GM23338 (cell line): ENCODE results near the gene MRAS. TPM values are rescaled to one million over a fixed set of nuclear protein-coding genes. Genes with fewer than 3 reads are reported as not detected.

Source experiments
- ATAC-seq: fragments of 200-7000 bp; cut with Tn5 transposase; 3 replicates; pipeline ENCODE4 v1.9.1; 2020
- DNase-seq: peaks from one replicate; pipeline ENCODE4 v3.0.0-alpha.2; 2015; ENCODE audit warnings: low spot score
- H2AFZ ChIP-seq: fragments of 200-600 bp; sonication (generic); 2 replicates; pipeline ENCODE4 v1.8.0; 2016; ENCODE audit warnings: antibody characterized with exemption, mild to moderate bottlenecking, moderate library complexity
- H3F3A ChIP-seq: fragments of 200-600 bp; sonication (generic); replicated peaks from 2 replicates; pipeline ENCODE4 v1.8.0; 2017; ENCODE audit warnings: antibody characterized with exemption, mixed run types, low read depth
- H3K27ac ChIP-seq: fragments of 200-600 bp; sonication (generic); 2 replicates; pipeline ENCODE4 v1.6.1; 2016; ENCODE audit warnings: low read depth
- H3K27me3 ChIP-seq: fragments of 200-600 bp; sonication (generic); 2 replicates; pipeline ENCODE4 v1.8.0; 2016; ENCODE audit warnings: mild to moderate bottlenecking, mixed run types, moderate library complexity; ENCODE audit not compliant: insufficient read depth
- H3K36me3 ChIP-seq: fragments of 200-600 bp; sonication (generic); 2 replicates; pipeline ENCODE4 v1.8.0; 2016; ENCODE audit warnings: mild to moderate bottlenecking; ENCODE audit not compliant: insufficient read depth
- H3K4me1 ChIP-seq: fragments of 200-600 bp; sonication (generic); 2 replicates; pipeline ENCODE4 v1.8.0; 2016; ENCODE audit warnings: mild to moderate bottlenecking, moderate library complexity; ENCODE audit not compliant: insufficient read depth
- H3K4me2 ChIP-seq: fragments of 200-600 bp; sonication (generic); 2 replicates; pipeline ENCODE4 v1.7.1; 2017; ENCODE audit warnings: mixed run types
- H3K4me3 ChIP-seq: fragments of 200-600 bp; sonication (generic); 2 replicates; pipeline ENCODE4 v1.6.1; 2016; ENCODE audit warnings: mixed run types
- H3K79me2 ChIP-seq: fragments of 200-600 bp; sonication (generic); replicated peaks from 2 replicates; pipeline ENCODE4 v1.8.0; 2017; ENCODE audit warnings: mild to moderate bottlenecking; ENCODE audit not compliant: insufficient read depth
- H3K9me2 ChIP-seq: fragments of 200-600 bp; sonication (generic); 2 replicates; pipeline ENCODE4 v1.8.0; 2017; ENCODE audit not compliant: insufficient read depth
- H4K20me1 ChIP-seq: fragments of 200-600 bp; sonication (generic); replicated peaks from 2 replicates; pipeline ENCODE4 v1.8.0; 2017; ENCODE audit warnings: mild to moderate bottlenecking; ENCODE audit not compliant: insufficient read depth
- H3K27ac Mint-ChIP-seq: 2 replicates; pipeline ENCODE4 v1.8.0; 2020; ENCODE audit warnings: inconsistent platforms, mild to moderate bottlenecking, moderate library complexity, mixed read lengths
- H3K27me3 Mint-ChIP-seq: 3 replicates; pipeline ENCODE4 v1.8.0; 2022; ENCODE audit warnings: low read depth, mild to moderate bottlenecking, moderate library complexity, mixed read lengths, inconsistent platforms; ENCODE audit not compliant: insufficient read depth, poor library complexity
- H3K36me3 Mint-ChIP-seq: 3 replicates; pipeline ENCODE4 v1.8.0; 2021; ENCODE audit warnings: low read depth, mild to moderate bottlenecking, inconsistent platforms, moderate library complexity, mixed read lengths
- H3K4me1 Mint-ChIP-seq: 3 replicates; pipeline ENCODE4 v1.8.0; 2020; ENCODE audit warnings: mild to moderate bottlenecking, inconsistent platforms, mixed read lengths
- H3K4me3 Mint-ChIP-seq: 3 replicates; pipeline ENCODE4 v1.8.0; 2021; ENCODE audit warnings: moderate library complexity, mild to moderate bottlenecking, inconsistent platforms, mixed read lengths
- H3K9me3 Mint-ChIP-seq: 3 replicates; pipeline ENCODE4 v1.8.0; 2020; ENCODE audit warnings: moderate library complexity, mild to moderate bottlenecking, inconsistent platforms, mixed read lengths
- CREB1 ChIP-seq: fragments of 250-450 bp; sonication (Bioruptor Pico); IDR thresholded peaks from 2 replicates; pipeline ENCODE4 v1.5.0; 2020; ENCODE audit warnings: low read depth, mild to moderate bottlenecking, moderate library complexity
- EZH2 ChIP-seq: fragments of 200-600 bp; sonication (generic); IDR thresholded peaks from one replicate; pipeline ENCODE4 v1.8.0; 2017; ENCODE audit warnings: antibody characterized with exemption, mild to moderate bottlenecking, low read depth; ENCODE audit not compliant: unreplicated experiment
- EZH2phosphoT487 ChIP-seq: fragments of 200-600 bp; sonication (generic); IDR thresholded peaks from one replicate; pipeline ENCODE4 v1.8.1; 2018; ENCODE audit warnings: antibody characterized with exemption; ENCODE audit not compliant: unreplicated experiment
- JUNB ChIP-seq: IDR thresholded peaks from one replicate; pipeline ENCODE4 v1.6.1; 2016; ENCODE audit warnings: antibody characterized with exemption; ENCODE audit not compliant: unreplicated experiment
- NANOG ChIP-seq: IDR thresholded peaks from 2 replicates; pipeline ENCODE4 v1.6.1; 2016; ENCODE audit warnings: antibody characterized with exemption, borderline replicate concordance
- POLR2AphosphoS5 ChIP-seq: IDR thresholded peaks from 2 replicates; pipeline ENCODE4 v1.6.1; 2016; ENCODE audit warnings: antibody characterized with exemption, low read depth
- STAT1 ChIP-seq: IDR thresholded peaks from one replicate; pipeline ENCODE4 v1.6.1; 2016; ENCODE audit warnings: antibody characterized with exemption; ENCODE audit not compliant: unreplicated experiment
- ZNF114 ChIP-seq: fragments of 250-450 bp; sonication (Bioruptor Pico); IDR thresholded peaks from 2 replicates; pipeline ENCODE4 v1.5.0; 2020; ENCODE audit warnings: mild to moderate bottlenecking, moderate library complexity
- ZNF331 ChIP-seq: fragments of 250-450 bp; sonication (Bioruptor Pico); IDR thresholded peaks from 2 replicates; pipeline ENCODE4 v1.5.0; 2020; ENCODE audit warnings: low read depth, mild to moderate bottlenecking, moderate library complexity
- polyA plus RNA-seq: library from polyadenylated mRNA; unstranded; fragments of >200 nt; fragmentation: Nextera tagmentation; extraction: Ambion mirVana; gene quantifications from 2 replicates; pipeline ENCODE4 v1.2.1, GENCODE V29; 2016
- total RNA-seq: library from RNA; depleted of rRNA; stranded (reverse); fragments of >200 nt; shearing (Covaris generic); gene quantifications from 2 replicates; pipeline ENCODE4 v1.2.3, GENCODE V29; 2014
- TF ChIP-seq, protein P1 (sequence below): fragments of 250-450 bp; sonication (Bioruptor Pico); IDR thresholded peaks from 2 replicates; pipeline ENCODE4 v1.5.0; 2020; ENCODE audit warnings: mild to moderate bottlenecking, moderate library complexity
- TF ChIP-seq, protein P2 (sequence below): IDR thresholded peaks from one replicate; pipeline ENCODE4 v1.6.1; 2018; ENCODE audit warnings: antibody characterized with exemption; ENCODE audit not compliant: unreplicated experiment
- TF ChIP-seq, protein P3 (sequence below): IDR thresholded peaks from 2 replicates; pipeline ENCODE4 v1.6.1; 2016; ENCODE audit warnings: antibody characterized with exemption
- TF ChIP-seq, protein P4 (sequence below), 2 experiments: fragments of 200-600 bp in 1 of 2; sonication (generic) in 1 of 2; conservative IDR thresholded peaks; 2 replicates each; pipeline versions ENCODE4 v1.5.1 to v1.6.1; 2016 to 2017; ENCODE audit warnings: antibody characterized with exemption in 2 of 2, low read depth in 2 of 2, mild to moderate bottlenecking in 2 of 2, moderate library complexity in 1 of 2

Gene MRAS
- total and polyA plus RNA-seq, 2 experiments from 2014 or later: 9.1 to 10.2 TPM

DNA sequence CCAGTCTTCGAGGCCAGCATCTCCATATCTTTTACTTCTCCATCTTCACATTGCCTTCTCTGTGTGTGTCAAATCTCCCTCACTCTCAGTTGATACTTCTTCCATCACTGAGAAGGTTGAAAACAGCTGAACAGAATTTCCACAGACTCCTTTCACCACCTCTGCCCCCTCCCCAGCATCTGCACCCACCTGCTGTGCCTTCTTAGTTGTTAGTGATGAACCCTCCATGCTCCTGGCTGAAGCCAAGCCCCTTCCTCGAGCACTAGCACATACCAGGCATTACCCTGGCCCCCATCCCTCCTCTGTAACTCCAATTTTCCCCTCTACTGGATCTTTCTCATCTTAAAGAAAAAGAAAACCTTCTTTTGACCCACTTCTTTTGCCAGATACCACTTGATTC is 58.2 kb downstream of the MRAS start:
- no peak for DNase-seq

More for the DNA sequence above, 58.2 kb downstream of the MRAS start:
- H3F3A ChIP-seq: peaks cover 3% of the 10 kb centered on the region; the same call in 1 of the 2 replicates
- no peak for ATAC-seq
- H3K27me3 ChIP-seq: no peaks in the 10 kb centered on the region
- H3K4me3 Mint-ChIP-seq: no peak overlapping the region
- H3K36me3 ChIP-seq: no peaks in the 10 kb centered on the region; the same call in 1 of the 2 replicates
- H3K4me2 ChIP-seq: no peak overlapping the region
- no peak overlapping the region for H3K27ac Mint-ChIP-seq
- H3K4me3 ChIP-seq: no peak overlapping the region
- H3K4me1 ChIP-seq: peaks cover 22% of the 10 kb centered on the region
- no peaks in the 10 kb centered on the region for H4K20me1 ChIP-seq
- H3K9me2 ChIP-seq: peaks cover 35% of the 10 kb centered on the region
- H3K27ac ChIP-seq: no peak overlapping the region
- H3K27me3 Mint-ChIP-seq: peaks cover 11% of the 10 kb centered on the region
- H3K9me3 Mint-ChIP-seq: peaks cover 8% of the 10 kb centered on the region; the same call in 2 of the 3 replicates
- H3K4me1 Mint-ChIP-seq: peaks cover 46% of the 10 kb centered on the region
- H3K36me3 Mint-ChIP-seq: peaks cover 28% of the 10 kb centered on the region
- no peak for TF ChIP-seq STAT1
- TF ChIP-seq, protein P1, sequence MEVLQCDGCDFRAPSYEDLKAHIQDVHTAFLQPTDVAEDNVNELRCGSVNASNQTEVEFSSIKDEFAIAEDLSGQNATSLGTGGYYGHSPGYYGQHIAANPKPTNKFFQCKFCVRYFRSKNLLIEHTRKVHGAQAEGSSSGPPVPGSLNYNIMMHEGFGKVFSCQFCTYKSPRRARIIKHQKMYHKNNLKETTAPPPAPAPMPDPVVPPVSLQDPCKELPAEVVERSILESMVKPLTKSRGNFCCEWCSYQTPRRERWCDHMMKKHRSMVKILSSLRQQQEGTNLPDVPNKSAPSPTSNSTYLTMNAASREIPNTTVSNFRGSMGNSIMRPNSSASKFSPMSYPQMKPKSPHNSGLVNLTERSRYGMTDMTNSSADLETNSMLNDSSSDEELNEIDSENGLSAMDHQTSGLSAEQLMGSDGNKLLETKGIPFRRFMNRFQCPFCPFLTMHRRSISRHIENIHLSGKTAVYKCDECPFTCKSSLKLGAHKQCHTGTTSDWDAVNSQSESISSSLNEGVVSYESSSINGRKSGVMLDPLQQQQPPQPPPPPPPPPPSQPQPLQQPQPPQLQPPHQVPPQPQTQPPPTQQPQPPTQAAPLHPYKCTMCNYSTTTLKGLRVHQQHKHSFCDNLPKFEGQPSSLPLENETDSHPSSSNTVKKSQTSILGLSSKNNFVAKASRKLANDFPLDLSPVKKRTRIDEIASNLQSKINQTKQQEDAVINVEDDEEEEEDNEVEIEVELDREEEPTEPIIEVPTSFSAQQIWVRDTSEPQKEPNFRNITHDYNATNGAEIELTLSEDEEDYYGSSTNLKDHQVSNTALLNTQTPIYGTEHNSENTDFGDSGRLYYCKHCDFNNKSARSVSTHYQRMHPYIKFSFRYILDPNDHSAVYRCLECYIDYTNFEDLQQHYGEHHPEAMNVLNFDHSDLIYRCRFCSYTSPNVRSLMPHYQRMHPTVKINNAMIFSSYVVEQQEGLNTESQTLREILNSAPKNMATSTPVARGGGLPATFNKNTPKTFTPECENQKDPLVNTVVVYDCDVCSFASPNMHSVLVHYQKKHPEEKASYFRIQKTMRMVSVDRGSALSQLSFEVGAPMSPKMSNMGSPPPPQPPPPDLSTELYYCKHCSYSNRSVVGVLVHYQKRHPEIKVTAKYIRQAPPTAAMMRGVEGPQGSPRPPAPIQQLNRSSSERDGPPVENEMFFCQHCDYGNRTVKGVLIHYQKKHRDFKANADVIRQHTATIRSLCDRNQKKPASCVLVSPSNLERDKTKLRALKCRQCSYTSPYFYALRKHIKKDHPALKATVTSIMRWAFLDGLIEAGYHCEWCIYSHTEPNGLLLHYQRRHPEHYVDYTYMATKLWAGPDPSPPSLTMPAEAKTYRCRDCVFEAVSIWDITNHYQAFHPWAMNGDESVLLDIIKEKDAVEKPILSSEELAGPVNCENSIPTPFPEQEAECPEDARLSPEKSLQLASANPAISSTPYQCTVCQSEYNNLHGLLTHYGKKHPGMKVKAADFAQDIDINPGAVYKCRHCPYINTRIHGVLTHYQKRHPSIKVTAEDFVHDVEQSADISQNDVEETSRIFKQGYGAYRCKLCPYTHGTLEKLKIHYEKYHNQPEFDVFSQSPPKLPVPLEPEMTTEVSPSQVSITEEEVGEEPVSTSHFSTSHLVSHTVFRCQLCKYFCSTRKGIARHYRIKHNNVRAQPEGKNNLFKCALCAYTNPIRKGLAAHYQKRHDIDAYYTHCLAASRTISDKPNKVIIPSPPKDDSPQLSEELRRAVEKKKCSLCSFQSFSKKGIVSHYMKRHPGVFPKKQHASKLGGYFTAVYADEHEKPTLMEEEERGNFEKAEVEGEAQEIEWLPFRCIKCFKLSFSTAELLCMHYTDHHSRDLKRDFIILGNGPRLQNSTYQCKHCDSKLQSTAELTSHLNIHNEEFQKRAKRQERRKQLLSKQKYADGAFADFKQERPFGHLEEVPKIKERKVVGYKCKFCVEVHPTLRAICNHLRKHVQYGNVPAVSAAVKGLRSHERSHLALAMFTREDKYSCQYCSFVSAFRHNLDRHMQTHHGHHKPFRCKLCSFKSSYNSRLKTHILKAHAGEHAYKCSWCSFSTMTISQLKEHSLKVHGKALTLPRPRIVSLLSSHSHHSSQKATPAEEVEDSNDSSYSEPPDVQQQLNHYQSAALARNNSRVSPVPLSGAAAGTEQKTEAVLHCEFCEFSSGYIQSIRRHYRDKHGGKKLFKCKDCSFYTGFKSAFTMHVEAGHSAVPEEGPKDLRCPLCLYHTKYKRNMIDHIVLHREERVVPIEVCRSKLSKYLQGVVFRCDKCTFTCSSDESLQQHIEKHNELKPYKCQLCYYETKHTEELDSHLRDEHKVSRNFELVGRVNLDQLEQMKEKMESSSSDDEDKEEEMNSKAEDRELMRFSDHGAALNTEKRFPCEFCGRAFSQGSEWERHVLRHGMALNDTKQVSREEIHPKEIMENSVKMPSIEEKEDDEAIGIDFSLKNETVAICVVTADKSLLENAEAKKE (CRISPR knock-in tag): no peak
- no peak for TF ChIP-seq EZH2phosphoT487
- TF ChIP-seq ZNF331: no peak
- TF ChIP-seq, protein P2, sequence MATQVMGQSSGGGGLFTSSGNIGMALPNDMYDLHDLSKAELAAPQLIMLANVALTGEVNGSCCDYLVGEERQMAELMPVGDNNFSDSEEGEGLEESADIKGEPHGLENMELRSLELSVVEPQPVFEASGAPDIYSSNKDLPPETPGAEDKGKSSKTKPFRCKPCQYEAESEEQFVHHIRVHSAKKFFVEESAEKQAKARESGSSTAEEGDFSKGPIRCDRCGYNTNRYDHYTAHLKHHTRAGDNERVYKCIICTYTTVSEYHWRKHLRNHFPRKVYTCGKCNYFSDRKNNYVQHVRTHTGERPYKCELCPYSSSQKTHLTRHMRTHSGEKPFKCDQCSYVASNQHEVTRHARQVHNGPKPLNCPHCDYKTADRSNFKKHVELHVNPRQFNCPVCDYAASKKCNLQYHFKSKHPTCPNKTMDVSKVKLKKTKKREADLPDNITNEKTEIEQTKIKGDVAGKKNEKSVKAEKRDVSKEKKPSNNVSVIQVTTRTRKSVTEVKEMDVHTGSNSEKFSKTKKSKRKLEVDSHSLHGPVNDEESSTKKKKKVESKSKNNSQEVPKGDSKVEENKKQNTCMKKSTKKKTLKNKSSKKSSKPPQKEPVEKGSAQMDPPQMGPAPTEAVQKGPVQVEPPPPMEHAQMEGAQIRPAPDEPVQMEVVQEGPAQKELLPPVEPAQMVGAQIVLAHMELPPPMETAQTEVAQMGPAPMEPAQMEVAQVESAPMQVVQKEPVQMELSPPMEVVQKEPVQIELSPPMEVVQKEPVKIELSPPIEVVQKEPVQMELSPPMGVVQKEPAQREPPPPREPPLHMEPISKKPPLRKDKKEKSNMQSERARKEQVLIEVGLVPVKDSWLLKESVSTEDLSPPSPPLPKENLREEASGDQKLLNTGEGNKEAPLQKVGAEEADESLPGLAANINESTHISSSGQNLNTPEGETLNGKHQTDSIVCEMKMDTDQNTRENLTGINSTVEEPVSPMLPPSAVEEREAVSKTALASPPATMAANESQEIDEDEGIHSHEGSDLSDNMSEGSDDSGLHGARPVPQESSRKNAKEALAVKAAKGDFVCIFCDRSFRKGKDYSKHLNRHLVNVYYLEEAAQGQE: no peak
- no peak for TF ChIP-seq EZH2
- no peak for TF ChIP-seq NANOG
- no peak for TF ChIP-seq JUNB
- TF ChIP-seq CREB1 (CRISPR knock-in tag): no peak
- TF ChIP-seq, protein P3, sequence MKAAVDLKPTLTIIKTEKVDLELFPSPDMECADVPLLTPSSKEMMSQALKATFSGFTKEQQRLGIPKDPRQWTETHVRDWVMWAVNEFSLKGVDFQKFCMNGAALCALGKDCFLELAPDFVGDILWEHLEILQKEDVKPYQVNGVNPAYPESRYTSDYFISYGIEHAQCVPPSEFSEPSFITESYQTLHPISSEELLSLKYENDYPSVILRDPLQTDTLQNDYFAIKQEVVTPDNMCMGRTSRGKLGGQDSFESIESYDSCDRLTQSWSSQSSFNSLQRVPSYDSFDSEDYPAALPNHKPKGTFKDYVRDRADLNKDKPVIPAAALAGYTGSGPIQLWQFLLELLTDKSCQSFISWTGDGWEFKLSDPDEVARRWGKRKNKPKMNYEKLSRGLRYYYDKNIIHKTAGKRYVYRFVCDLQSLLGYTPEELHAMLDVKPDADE: no peak
- no peak for TF ChIP-seq POLR2AphosphoS5
- TF ChIP-seq, protein P4, sequence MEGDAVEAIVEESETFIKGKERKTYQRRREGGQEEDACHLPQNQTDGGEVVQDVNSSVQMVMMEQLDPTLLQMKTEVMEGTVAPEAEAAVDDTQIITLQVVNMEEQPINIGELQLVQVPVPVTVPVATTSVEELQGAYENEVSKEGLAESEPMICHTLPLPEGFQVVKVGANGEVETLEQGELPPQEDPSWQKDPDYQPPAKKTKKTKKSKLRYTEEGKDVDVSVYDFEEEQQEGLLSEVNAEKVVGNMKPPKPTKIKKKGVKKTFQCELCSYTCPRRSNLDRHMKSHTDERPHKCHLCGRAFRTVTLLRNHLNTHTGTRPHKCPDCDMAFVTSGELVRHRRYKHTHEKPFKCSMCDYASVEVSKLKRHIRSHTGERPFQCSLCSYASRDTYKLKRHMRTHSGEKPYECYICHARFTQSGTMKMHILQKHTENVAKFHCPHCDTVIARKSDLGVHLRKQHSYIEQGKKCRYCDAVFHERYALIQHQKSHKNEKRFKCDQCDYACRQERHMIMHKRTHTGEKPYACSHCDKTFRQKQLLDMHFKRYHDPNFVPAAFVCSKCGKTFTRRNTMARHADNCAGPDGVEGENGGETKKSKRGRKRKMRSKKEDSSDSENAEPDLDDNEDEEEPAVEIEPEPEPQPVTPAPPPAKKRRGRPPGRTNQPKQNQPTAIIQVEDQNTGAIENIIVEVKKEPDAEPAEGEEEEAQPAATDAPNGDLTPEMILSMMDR (conservative IDR thresholded peaks at IDR 0.05; ENCODE audit: low read depth in 2 of 2): no peak
- no peak for TF ChIP-seq ZNF114 (CRISPR knock-in tag)
- H3K79me2 ChIP-seq: no peaks in the 10 kb centered on the region
- H2AFZ ChIP-seq: no peak overlapping the region
